CD4-positive, alpha-beta T cell (primary cell): ENCODE measurements around the gene PCDHA7. TPM values are rescaled to one million over a fixed set of nuclear protein-coding genes. Genes with fewer than 3 reads are reported as not detected.
"Not testable (repeated sequence)": the region's sequence is repeated elsewhere in the genome, so short reads cannot be mapped to it uniquely, and the experiment has no call there.

Source experiments
- ATAC-seq: fragments of 200-7000 bp; cut with Tn5 transposase; one replicate; pipeline ENCODE4 v1.10.0; 2022; ENCODE audit warnings: mild to moderate bottlenecking; ENCODE audit not compliant: poor library complexity
- CTCF ChIA-PET: fragments of 350-600 bp; sonication (Branson Sonifier 250); formaldehyde crosslinking; loops from one replicate; lab custom pipeline; 2021; ENCODE audit warnings: antibody characterized with exemption, inconsistent platforms; lab: Charles Lee
- POLR2A ChIA-PET: fragments of 350-600 bp; sonication (Branson Sonifier 250); formaldehyde crosslinking; loops from one replicate; lab custom pipeline; 2021; ENCODE audit warnings: antibody characterized with exemption, inconsistent platforms; lab: Charles Lee
- DNase-seq, 14 experiments: peaks; one replicate each; pipeline ENCODE4 v3.0.0-alpha.2; 2013 to 2020; ENCODE audit warnings: mixed read lengths in 2 of 14
- H3K27ac ChIP-seq, 2 donors: one replicate each; pipeline versions ENCODE4 v1.5.1 to v1.7.0; 2013; ENCODE audit warnings: low read length in 2 of 2, low read depth in 1 of 2, mild to moderate bottlenecking in 1 of 2
- H3K27me3 ChIP-seq, 2 experiments: 1 replicate in 1 of 2; 2 replicates in 1 of 2; pipeline versions ENCODE4 v1.6.1 to v1.7.0; 2013; ENCODE audit warnings: low read length in 2 of 2, control low read depth in 1 of 2, mild to moderate bottlenecking in 1 of 2, moderate library complexity in 1 of 2; ENCODE audit not compliant: insufficient read depth in 2 of 2, control insufficient read depth in 1 of 2
- H3K36me3 ChIP-seq: one replicate; pipeline ENCODE4 v1.6.1; 2013; ENCODE audit warnings: low read length, control low read depth; ENCODE audit not compliant: insufficient read depth
- H3K4me1 ChIP-seq: one replicate; pipeline ENCODE4 v1.6.1; 2013; ENCODE audit warnings: low read length, control low read depth; ENCODE audit not compliant: insufficient read depth
- H3K4me3 ChIP-seq: one replicate; pipeline ENCODE4 v1.5.1; 2013; ENCODE audit warnings: mild to moderate bottlenecking, low read length, moderate library complexity
- H3K9me3 ChIP-seq, 2 experiments: 1 replicate in 1 of 2; 2 replicates in 1 of 2; pipeline versions ENCODE4 v1.6.1 to v1.7.0; 2013; ENCODE audit warnings: low read length in 2 of 2, mild to moderate bottlenecking in 2 of 2, control low read depth in 1 of 2, moderate library complexity in 1 of 2; ENCODE audit not compliant: control insufficient read depth in 1 of 2, insufficient read depth in 1 of 2
- H3K27ac Mint-ChIP-seq: one replicate; pipeline ENCODE4 v1.8.0; 2020; ENCODE audit warnings: mixed read lengths
- H3K27me3 Mint-ChIP-seq: one replicate; pipeline ENCODE4 v1.8.0; 2021; ENCODE audit warnings: mixed read lengths
- H3K36me3 Mint-ChIP-seq: one replicate; pipeline ENCODE4 v1.8.0; 2021; ENCODE audit warnings: low read depth, mixed read lengths
- H3K4me1 Mint-ChIP-seq: one replicate; pipeline ENCODE4 v1.8.0; 2021; ENCODE audit warnings: low read depth, mixed read lengths
- H3K4me3 Mint-ChIP-seq: one replicate; pipeline ENCODE4 v1.8.0; 2020; ENCODE audit warnings: mild to moderate bottlenecking, mixed read lengths
- H3K9me3 Mint-ChIP-seq: one replicate; pipeline ENCODE4 v1.8.0; 2020; ENCODE audit warnings: mixed read lengths
- intact Hi-C, 2 experiments: fragments of 100-400 bp; cut with DNase I in 1 of 2; cut with micrococcal nuclease in 1 of 2; formaldehyde crosslinking; loops; one replicate each; pipeline versions ENCODE4 v1.15.1 to v1.9.0; 2023 to 2025; cut with DNase I, micrococcal nuclease
- total RNA-seq, 174 experiments: library from RNA in 2 of 174; stranded (reverse) in 2 of 174; gene quantifications; one replicate each; pipeline ENCODE4 v1.2.3 and lab custom pipeline; 2021 to 2026
- TF ChIP-seq, protein P1 (sequence below): fragments of 200-600 bp; IDR thresholded peaks from one replicate; pipeline ENCODE4 v1.8.0; 2022; ENCODE audit warnings: antibody characterized with exemption, mild to moderate bottlenecking

The PCDHA7 gene
- total RNA-seq, 2 experiments from 2014 or later = not detected

DNA sequence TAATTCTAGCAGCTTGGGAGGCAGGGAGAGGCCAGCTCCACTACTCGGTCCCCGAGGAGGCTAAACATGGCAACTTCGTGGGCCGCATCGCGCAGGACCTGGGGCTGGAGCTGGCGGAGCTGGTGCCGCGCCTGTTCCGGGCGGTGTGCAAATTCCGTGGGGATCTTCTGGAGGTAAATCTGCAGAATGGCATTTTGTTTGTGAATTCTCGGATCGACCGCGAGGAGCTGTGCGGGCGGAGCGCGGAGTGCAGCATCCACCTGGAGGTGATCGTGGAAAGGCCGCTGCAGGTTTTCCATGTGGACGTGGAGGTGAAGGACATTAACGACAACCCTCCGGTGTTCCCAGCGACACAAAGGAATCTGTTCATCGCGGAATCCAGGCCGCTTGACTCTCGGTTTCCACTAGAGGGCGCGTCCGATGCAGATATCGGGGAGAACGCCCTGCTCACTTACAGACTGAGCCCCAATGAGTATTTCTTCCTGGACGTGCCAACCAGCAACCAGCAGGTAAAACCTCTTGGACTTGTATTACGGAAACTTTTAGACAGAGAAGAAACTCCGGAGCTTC lies 455 bp downstream of the PCDHA7 start:
- ATAC-seq, H3K4me3 ChIP-seq, H3K27ac Mint-ChIP-seq, H3K27ac ChIP-seq, H3K36me3 ChIP-seq, intact Hi-C loops, POLR2A ChIA-PET, H3K4me1 ChIP-seq, DNase-seq, CTCF ChIA-PET, H3K4me1 Mint-ChIP-seq, H3K36me3 Mint-ChIP-seq, H3K4me3 Mint-ChIP-seq: not testable (repeated sequence)
- Mint-ChIP-seq H3K9me3 (peaks cover 12% of the 10 kb centered on the region), H3K27me3 (peaks cover 45% of the 10 kb centered on the region)
- Histone ChIP-seq H3K27me3 (peaks cover 13 to 27% of the 10 kb centered on the region in 2 experiments), H3K9me3 (peaks cover 30 to 33% of the 10 kb centered on the region in 2 experiments)

- intact Hi-C loops = no loop called here
- Mint-ChIP-seq H3K27me3 (peaks cover 50% of the 10 kb centered on the region), H3K4me1 (no peaks in the 10 kb centered on the region), H3K4me3 (no peak overlapping the region), H3K27ac (no peak overlapping the region), H3K9me3 (peaks cover 19% of the 10 kb centered on the region), H3K36me3 (peaks cover 5% of the 10 kb centered on the region)
- Histone ChIP-seq H3K27me3 (peaks cover 14 to 36% of the 10 kb centered on the region in 2 experiments), H3K4me3 (no peak overlapping the region), H3K36me3 (no peaks in the 10 kb centered on the region), H3K27ac (no peak overlapping the region), H3K4me1 (no peaks in the 10 kb centered on the region), H3K9me3 (peaks cover 25 to 31% of the 10 kb centered on the region in 2 experiments)
- DNase-seq (no peak), ATAC-seq (no peak)
- ChIA-PET CTCF (no interaction called here), POLR2A (no interaction called here)
- TF ChIP-seq, protein P1, sequence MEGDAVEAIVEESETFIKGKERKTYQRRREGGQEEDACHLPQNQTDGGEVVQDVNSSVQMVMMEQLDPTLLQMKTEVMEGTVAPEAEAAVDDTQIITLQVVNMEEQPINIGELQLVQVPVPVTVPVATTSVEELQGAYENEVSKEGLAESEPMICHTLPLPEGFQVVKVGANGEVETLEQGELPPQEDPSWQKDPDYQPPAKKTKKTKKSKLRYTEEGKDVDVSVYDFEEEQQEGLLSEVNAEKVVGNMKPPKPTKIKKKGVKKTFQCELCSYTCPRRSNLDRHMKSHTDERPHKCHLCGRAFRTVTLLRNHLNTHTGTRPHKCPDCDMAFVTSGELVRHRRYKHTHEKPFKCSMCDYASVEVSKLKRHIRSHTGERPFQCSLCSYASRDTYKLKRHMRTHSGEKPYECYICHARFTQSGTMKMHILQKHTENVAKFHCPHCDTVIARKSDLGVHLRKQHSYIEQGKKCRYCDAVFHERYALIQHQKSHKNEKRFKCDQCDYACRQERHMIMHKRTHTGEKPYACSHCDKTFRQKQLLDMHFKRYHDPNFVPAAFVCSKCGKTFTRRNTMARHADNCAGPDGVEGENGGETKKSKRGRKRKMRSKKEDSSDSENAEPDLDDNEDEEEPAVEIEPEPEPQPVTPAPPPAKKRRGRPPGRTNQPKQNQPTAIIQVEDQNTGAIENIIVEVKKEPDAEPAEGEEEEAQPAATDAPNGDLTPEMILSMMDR = no peak
These were observed 1.8 kb downstream of the PCDHA7 start for GRCh38 chr5:140835622-140836510.

- Histone ChIP-seq H3K9me3 (peaks cover 14 to 31% of the 10 kb centered on the region in 2 experiments), H3K4me3 (no peak within 1 kb of the TSS), H3K4me1 (no peaks in the 10 kb centered on the region), H3K27me3 (peaks cover 12 to 18% of the 10 kb centered on the region in 2 experiments), H3K27ac (no peak within 1 kb of the TSS), H3K36me3 (no peaks in the 10 kb centered on the region)
- intact Hi-C loops = no loop called here
- Mint-ChIP-seq H3K4me3 (no peak within 1 kb of the TSS), H3K4me1 (no peaks in the 10 kb centered on the region), H3K27me3 (peaks cover 31% of the 10 kb centered on the region), H3K36me3 (peaks cover 5% of the 10 kb centered on the region), H3K9me3 (peaks cover 13% of the 10 kb centered on the region), H3K27ac (no peak within 1 kb of the TSS)
- ATAC-seq (no peak), DNase-seq (peak in 1 of 14 experiments; percentile 5)
- POLR2A ChIA-PET = no interaction called here
- CTCF ChIA-PET = interaction anchor here (0.6 kb wide), 1 partner anchor 715 kb away, joined by 3 read pairs; no protein-coding TSS in a partner anchor
- TF ChIP-seq, protein P1 = no peak
These were observed 7.2 kb downstream of the PCDHA7 start, which contains the start of gene PCDHA8 for GRCh38 chr5:140840978-140841962. TSS of gene PCDHA8 (plus strand) at chr5:140841187. CDS start at chr5:140841322, 135 bp downstream.
